Fibroblast of villous mesenchyme (primary cell): ENCODE measurements around the gene TOGARAM1. TPM values are rescaled to one million over a fixed set of nuclear protein-coding genes. Genes with fewer than 3 reads are reported as not detected.

Experiments
- DNase-seq: peaks from one replicate; pipeline ENCODE4 v3.0.0-alpha.2; 2010; ENCODE audit warnings: low read depth
- H3K4me3 ChIP-seq: 2 replicates; pipeline ENCODE4 v1.5.1; 2011; ENCODE audit warnings: low read depth, mild to moderate bottlenecking, low read length
- CTCF ChIP-seq: IDR thresholded peaks from 2 replicates; pipeline ENCODE4 v1.5.1; 2012; ENCODE audit warnings: low read depth, mild to moderate bottlenecking, low read length; ENCODE audit not compliant: insufficient read depth
- total RNA-seq: library from RNA; depleted of rRNA; stranded (reverse); fragments of >200 nt; gene quantifications from 2 replicates; pipeline ENCODE4 v1.2.3, GENCODE V29; 2012

The TOGARAM1 gene
- total RNA-seq, 1 donor, result 22.5 TPM

- no peak for TF ChIP-seq CTCF
- no peak for DNase-seq
Measured at GRCh38 chr14:44940944-44941343, 21.0 kb upstream of the TOGARAM1 start.

GRCh38 chr14:44941591-44941990 lies 20.4 kb upstream of the TOGARAM1 start:
- no peak for TF ChIP-seq CTCF

More at GRCh38 chr14:44940944-44941343, 21.0 kb upstream of the TOGARAM1 start:
- H3K4me3 ChIP-seq, result no peak overlapping the region

GRCh38 chr14:44942436-44942835 lies 19.6 kb upstream of the TOGARAM1 start:
- no peak for TF ChIP-seq CTCF
- H3K4me3 ChIP-seq, result no peak overlapping the region
- DNase-seq, result no peak

More at GRCh38 chr14:44941591-44941990, 20.4 kb upstream of the TOGARAM1 start:
- H3K4me3 ChIP-seq, result no peak overlapping the region
- DNase-seq, result no peak

GRCh38 chr14:44944107-44944506 lies 17.9 kb upstream of the TOGARAM1 start:
- no peak for TF ChIP-seq CTCF
- no peak overlapping the region for H3K4me3 ChIP-seq
- DNase-seq, result no peak

GRCh38 chr14:44945264-44945663 lies 16.7 kb upstream of the TOGARAM1 start:
- no peak for TF ChIP-seq CTCF
- H3K4me3 ChIP-seq, result no peak overlapping the region
- peak; percentile 21 for DNase-seq

GRCh38 chr14:44951051-44951450 lies 10.9 kb upstream of the TOGARAM1 start:
- no peak overlapping the region for H3K4me3 ChIP-seq
- no peak for TF ChIP-seq CTCF
- DNase-seq, result no peak

GRCh38 chr14:44952391-44953110 lies 9.4 kb upstream of the TOGARAM1 start:
- DNase-seq, result no peak

More at GRCh38 chr14:44952391-44953110, 9.4 kb upstream of the TOGARAM1 start:
- H3K4me3 ChIP-seq, result no peak overlapping the region
- no peak for TF ChIP-seq CTCF
